HG02840 (cell line): Measurements from ENCODE around the gene SPNS3.

ENCODE experiments used
- ATAC-seq: cut with Tn5 transposase; IDR thresholded peaks from one replicate; pipeline ENCODE4 v1.9.1; 2021; ENCODE audit warnings: mild to moderate bottlenecking, moderate library complexity, moderate number of reproducible peaks; ENCODE audit not compliant: unreplicated experiment, low FRiP score

Gene SPNS3

GRCh38 chr17:4520894-4521600 is 87.3 kb downstream of the SPNS3 start:
- no peak for ATAC-seq

GRCh38 chr17:4522661-4523060 is 88.9 kb downstream of the SPNS3 start:
- no peak for ATAC-seq

DNA sequence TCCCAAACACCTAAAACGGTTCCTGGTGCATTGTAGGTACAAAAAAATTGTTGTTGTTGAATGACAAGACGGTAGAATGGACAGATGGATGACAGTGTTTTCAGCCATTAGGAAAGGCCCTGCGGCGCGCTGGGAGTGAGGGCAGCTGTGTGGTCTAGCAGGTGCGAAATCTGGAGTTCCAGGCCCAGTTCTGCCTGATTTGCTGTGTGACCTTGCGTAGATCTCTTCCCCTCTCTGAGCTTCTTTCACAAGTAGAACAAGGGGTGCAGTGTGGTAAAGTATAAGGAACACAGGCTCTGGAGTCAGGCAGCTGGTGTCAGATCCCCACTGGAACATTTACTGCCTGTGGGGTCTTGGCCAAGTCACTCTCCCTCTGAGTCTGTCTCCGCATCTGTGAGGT is 90.2 kb downstream of the SPNS3 start:
- ATAC-seq, result no peak

DNA sequence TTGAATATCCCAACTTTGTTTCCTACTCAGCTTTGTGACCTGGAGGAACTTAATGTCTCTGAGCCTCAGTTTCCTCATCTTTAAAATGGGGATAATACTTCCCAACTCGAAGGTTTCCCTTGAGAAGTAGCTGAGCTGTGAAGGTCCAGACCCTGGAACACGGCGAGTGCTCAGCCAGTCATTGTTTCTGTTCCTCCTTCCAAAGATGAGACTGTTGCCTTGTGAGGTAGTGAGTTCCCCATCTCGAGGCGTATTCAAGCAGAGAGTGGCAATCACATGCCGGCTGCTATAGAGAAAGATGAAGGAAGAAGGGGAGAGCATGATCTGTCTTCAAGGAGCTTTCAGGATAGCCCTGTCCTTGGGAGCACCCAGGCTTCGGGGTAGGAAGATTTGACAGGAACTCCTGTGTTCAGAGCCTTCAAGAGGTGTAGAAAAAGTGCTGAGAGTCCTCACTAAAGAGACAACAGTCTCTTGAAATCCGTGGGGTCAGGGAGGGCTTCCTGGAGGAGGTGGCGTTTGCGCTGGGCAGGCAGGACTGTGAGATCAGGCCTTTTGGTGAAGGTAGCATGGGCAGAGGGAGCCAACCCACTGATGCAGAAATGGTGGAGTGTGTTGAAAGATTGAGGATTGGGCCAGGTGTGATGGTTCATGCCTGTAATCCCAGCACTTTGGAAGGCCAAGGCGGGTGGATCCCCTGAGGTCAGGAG is 92.1 kb downstream of the SPNS3 start:
- ATAC-seq, result no peak

- no peak for ATAC-seq
Measured at GRCh38 chr17:4527134-4527533, 93.4 kb downstream of the SPNS3 start.

GRCh38 chr17:4527566-4528125 is 93.9 kb downstream of the SPNS3 start:
- no peak for ATAC-seq

- no peak for ATAC-seq
Measured at GRCh38 chr17:4529533-4530152, 95.9 kb downstream of the SPNS3 start.

DNA sequence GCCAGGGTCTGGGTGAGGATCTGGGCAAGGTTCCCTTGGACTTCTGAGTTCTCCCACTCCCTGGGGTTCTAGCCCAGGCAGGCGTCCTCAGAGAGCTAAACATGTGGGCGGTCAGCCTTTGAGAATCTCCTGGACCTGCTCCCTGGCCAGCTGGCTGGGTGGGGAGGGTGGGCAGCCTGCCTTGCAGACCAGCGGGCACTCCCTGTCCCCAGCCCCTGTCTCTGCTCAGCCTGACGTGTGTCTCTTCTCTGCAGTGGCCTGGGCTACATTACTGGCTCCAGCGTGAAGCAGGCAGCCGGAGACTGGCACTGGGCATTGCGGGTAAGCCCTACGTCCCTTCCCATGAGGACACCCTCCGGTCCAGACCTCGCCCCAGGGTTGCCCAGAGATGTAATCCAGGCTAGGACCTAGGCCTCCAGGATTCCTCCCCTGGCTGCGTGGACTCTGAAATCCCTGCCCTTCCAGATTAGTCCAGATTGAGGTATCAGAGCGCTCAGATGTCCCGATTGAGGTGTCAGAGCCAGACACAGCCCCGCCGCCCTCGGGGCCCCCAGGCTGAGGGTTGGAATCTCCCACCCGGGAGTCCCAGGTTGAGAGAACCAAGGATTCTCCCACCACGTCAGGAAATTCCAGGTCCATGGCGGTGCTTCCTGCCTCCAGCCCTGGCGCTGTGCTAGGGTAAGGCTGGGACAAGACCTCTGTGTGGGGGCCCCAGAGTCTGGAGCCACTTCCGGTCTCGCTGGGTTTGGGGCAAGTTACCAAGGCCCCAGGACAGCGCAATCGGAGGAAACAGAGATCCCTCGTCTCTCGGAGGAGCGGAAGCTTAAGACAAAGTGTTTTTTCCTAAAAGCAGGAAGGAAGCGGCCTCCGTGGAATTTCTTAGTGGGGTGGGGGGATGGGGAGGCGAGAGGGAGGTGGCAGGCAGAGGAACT is 97.3 kb downstream of the SPNS3 start:
- ATAC-seq, result no peak

GRCh38 chr17:4531988-4532736 is 98.4 kb downstream of the SPNS3 start:
- no peak for ATAC-seq

DNA sequence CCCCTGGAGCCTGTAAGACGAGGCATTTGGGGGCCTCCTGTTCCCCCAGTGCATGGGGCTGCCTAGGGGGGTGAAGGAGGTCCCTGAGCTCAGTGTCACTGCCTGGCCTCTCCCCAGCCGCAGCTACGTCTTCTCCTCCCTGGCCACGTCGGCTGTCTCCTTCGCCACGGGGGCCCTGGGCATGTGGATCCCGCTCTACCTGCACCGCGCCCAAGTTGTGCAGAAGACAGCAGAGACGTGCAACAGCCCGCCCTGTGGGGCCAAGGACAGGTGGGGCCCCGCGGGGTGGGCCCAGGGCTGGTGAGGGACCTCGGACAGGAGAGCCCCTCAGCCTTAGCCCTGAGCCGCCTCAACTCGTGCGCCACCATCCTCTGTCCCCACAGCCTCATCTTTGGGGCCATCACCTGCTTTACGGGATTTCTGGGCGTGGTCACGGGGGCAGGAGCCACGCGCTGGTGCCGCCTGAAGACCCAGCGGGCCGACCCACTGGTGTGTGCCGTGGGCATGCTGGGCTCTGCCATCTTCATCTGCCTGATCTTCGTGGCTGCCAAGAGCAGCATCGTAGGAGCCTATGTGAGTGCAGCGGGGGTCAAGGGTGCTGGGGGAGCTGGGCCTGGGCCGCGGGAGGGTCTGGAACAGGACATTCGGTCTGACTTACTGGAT is 99.3 kb downstream of the SPNS3 start:
- ATAC-seq, result no peak

- no peak for ATAC-seq
Measured at GRCh38 chr17:4533523-4534504, 100.1 kb downstream of the SPNS3 start.

DNA sequence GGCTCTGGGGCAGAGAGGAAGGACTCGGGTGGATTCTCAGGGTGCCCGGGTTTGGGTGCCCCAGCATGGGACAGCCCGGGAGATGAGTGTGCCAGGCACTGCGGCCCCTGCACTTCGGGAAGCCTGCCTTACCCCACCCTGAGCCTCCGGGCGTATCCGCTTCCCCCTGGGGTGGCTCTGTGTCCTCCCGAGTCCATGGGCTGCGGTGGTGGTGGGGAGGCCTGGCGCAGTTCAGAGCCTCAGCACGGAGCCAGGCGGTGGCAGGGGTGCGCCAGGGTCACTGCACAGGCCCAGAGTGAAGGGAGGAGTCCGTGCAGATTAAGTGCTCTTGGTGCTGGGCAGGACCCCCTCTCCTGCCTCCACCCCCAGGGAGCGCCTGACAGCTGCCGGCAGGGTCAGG is 100.8 kb downstream of the SPNS3 start:
- ATAC-seq, result no peak

- no peak for ATAC-seq
Measured at GRCh38 chr17:4534928-4535666, 101.4 kb downstream of the SPNS3 start.

DNA sequence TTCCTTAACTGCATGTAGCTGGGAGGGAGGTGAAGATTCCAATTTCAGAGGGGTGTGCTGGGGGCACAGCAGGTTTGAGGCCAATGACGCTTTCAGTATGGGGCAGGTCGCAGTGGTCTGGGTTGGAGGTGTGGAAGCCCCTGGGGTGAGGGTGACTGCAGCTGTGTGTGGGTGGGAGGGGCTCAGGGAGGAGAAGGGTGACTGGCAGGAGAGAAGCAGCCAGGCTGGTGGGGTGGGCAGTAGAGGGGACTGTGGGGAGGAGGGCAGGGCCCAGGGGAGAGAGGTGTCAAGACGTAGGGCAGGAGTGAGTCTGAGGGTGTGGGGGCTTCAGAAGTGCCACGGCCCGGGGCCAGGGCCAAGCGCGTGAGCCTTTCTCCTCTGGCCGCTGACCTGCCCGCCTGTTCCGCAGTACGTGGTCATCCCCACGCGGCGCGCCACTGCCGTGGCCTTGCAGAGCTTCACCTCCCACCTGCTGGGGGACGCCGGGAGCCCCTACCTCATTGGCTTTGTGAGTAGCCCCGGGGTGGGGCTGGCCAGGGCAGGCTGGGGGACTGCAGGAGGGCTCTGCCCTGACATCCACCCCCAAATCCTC is 102.0 kb downstream of the SPNS3 start:
- no peak for ATAC-seq

DNA sequence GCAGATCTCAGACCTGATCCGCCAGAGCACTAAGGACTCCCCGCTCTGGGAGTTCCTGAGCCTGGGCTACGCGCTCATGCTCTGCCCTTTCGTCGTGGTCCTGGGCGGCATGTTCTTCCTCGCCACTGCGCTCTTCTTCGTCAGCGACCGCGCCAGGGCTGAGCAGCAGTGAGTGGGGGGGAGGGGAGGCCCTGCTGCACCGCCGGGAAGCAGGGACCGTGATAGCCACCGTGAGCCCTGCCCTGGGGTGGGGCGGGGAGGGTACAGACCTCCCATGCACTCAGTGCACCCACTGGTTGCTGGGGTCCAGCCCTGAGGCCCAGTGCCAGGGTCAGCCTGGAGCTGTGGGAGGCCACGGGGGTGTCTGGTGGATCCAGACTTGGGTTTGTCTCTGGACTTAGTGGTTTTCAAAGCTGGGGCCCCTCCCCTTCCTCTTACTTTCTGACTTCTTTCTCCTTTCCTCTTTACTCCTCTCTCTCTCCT is 102.6 kb downstream of the SPNS3 start:
- ATAC-seq, result no peak

GRCh38 chr17:4536742-4537411 is 103.1 kb downstream of the SPNS3 start:
- no peak for ATAC-seq
